ENCODE results near the gene SNED1.

Gene SNED1

DNA sequence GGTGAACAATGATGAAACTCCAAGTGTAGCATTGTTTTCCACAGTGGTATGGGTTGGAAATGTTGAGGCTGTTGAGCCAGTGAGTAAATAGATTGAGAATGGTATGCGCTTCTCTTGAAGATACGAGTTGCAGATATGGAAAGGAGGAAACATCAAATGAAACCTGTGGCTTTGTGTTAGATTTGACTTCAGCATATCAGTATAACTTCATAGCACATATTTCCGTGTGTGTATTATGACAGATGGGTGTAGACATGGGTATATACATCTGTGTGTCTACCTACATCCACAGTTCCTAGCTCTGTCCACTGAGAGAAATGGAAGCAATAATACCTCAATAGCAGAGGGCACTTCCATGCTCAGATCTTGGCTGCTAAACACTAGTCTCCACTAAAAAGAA is 8.0 kb downstream of the SNED1 start:
- no peak for DNase-seq

DNA sequence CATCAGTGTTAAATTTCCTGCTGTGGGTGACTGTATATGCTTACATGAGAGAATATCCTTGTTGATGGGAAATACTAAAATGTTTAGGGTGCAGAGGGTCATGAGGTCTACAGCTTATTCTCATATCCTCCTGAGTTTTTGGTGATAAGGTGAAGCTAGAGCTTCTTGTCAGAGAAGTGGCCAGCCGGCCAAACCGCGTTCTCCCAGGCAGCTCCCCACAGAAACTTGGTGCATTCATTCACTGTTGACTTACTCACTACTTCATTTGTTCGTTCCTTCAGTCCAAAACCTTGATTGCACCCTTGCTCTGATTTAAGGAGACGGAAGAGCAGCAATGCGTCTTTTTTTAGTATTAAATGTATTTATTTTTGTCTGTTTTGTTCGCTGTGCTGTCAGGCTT is 8.7 kb downstream of the SNED1 start:
- no peak for DNase-seq

DNA sequence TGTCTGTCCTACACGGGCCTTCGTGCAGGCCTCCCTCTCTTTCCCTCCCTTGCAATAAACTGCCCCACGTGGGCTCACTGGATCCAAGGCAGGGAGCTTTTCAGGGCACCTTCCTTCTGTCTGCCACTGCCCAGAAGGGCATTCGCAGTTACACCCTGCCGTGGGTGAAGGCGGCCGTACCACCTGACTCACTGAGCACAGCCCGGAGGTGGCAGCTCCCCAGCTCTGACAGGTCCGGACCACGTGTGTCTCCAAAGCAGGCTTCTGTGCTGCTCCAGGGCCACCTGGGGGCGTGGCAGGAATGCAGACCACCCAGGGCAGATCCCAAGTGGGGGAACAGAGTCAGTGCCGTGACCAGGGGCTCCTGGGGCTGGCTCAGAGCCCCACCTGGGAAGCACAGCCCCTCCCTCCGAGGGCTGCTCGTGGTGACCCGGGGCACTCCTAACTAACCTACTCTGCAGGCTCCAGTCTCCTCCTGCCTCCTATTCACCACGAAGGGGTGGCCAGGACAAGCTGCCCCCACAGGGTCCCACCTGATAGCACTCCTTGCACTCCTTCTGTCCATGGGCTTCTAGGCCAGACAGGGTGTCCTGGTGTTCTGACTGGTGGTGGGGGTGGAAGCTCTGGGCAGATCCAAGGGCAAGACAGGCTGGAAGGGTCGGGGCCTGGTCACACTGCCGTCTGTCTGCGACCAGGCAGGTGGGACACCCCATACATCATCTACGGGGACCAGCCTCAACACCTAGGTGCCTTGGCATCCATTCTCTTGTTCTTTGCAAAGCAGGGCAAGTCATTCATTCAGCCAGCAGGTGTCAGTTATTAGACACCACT is 9.7 kb downstream of the SNED1 start:
- DNase-seq, result no peak

DNA sequence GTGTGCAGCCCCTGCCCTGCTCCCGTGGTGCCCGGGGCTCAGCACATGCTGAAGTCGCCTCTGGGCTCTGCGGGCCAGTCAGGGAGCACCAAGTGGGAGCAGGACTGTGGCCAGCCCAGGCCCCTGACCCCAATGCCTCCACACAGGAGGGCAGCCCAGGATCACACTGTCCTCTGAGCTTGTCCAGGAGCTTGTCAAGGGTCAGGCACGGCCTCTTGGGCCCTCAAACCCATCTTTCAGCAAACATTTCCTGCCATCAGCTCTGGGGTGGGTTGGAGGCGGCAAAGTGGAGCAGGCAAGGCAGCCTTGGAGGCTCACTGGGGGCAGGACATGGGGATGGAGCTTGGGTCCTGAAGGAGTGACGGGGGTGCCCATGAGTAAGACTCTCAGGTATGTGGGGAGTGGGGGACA is 10.3 kb downstream of the SNED1 start:
- DNase-seq, result no peak

DNA sequence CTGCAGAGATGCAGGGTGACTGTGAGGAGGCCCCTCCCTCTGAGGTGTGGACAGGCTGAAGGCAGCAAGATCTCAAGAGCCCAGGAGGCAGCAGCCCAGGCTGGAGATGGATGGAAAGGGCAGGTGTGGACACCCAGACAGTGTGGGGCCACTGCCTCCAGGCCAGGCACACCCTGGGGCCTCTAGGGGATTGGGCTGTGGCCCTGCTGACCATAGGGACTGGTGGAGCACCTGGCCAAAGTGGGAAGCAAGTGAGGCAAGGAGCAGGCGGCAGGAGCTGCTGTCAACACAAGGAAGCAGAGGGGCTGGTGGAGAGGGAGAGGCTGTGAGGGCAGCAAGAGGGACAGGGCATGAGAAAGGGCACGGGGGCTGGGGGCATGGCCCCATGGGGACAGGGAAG is 10.8 kb downstream of the SNED1 start:
- no peak for DNase-seq

DNA sequence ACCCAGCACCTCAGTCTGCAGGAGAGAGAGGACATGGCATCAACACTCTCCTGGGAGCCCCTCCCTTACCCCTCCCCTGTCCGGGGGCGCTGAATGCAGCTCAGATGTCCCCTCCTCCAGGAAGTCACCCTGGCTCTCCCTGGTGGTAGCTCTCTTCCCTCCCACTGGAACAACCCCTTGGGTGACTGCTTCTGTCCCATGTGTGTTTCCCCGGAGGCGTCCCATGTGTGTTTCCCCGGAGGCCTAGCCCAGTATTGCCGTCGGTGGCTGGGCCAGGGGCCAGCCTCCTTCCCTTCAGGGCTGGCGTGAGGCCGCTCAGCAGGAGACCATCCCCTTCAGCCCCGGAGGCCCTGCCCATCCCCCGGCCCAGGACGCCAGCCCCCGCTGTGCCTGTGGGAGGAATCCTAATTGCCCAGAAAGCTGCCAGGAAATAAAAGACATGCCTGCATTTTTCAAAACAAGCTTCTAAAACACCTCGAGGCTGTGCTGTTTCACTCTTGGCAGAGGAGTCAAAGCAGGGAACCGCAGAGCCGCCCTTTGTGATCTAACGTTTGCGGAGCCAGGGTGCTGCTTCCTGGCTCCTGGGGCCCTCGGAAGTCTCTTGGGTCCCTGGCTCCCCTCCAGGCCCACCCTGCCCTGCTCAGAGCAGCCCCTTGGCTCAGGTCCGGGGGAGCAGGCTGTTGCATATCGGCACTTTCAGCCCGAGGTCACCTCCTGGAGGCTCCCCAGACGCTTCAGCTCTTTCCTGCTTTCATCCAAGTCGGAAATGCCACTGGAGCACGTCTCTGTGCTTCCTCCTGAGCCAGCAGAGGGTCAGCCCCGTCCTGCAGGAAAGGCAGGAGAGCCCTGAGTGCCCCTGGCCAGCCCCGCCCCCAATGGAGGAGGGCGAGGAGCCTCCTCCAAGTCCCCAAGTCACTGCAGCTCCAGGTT is 11.4 kb downstream of the SNED1 start:
- peak; percentile 67 for DNase-seq

DNA sequence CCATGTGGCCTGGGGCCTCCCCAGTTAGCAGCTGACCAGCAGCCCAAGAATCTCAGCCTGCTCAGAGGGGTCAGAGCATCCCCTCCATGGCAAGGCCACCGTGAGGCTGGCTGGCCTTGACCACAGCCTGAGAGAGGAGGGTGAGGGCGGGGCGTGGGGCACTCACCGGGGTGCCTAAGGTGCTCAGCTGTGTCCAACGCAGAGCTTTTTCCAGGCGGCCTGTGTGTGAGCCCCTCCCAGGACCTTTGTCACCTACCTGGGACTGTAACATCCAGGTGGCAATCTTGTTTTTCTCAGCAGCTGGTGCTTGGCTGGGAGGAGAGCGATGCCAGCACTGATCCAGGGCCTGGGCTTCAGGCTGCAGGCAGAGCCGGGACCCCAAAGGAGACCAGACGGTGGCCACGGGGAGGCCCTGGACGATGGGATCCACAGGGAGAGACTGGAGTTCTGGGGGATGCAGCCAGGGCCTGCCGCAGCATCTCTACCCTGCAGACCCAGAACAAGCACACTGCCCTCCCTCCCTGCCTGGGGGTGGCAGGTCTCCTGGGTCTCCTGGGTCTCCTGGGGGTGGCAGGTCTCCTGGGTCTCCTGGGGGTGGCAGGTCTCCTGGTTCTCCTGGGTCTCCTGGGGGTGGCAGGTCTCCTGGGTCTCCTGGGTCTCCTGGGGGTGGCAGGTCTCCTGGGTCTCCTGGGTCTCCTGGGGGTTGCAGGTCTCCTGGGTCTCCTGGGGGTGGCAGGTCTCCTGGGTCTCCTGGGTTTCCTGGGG is 12.3 kb downstream of the SNED1 start:
- no peak for DNase-seq

DNA sequence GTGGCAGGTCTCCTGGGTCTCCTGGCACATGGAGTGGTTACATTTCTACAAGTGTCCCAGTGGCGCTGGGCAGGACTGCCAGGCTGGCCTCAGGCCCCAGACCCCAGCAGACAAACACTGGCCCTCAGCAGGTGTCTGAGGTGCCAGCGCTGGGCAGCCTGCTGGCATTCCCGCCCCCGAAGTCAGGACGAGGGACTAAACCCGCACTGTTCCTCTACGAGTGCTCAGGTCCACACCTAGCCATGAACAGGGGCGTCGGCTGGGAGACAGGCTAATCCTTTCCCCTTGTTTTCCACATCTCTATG is 12.8 kb downstream of the SNED1 start:
- no peak for DNase-seq

DNA sequence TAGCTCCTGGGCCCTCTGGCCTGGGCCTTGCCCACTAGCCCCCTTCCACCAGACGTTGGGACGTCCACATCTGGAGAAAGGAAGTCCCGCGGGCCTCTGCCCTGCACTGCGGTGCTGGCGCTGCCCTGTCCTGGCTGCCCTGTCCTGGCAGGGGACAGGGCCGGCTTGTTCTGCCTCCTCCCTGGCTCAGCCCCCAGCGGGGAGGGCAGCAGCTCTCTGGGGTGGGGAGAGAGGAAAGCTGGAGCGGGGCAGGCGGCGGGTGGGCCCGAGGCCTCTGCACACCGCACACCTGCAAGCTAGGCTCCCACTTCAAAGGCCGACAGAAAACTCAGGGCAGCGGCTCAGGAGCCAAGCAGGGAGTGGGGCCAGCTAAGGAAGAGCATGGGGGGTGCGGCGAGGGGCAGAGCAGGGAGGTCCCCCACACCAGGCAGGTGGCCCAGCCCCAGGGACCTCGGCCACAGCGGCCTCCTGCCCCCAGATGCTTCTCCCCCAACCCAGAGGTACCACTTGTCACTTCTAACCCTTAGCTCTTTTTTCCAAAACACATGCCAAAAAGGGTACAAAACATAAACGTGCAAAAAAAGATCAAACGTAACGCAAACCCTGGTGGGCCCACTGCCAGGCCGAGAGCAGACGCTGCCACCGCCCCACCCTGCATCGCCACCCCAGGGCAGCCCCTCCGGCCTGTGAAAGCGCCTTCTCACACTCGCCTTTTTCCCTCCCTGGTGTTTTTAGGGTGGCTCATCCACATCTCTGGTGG is 13.5 kb downstream of the SNED1 start:
- DNase-seq, result no peak

DNA sequence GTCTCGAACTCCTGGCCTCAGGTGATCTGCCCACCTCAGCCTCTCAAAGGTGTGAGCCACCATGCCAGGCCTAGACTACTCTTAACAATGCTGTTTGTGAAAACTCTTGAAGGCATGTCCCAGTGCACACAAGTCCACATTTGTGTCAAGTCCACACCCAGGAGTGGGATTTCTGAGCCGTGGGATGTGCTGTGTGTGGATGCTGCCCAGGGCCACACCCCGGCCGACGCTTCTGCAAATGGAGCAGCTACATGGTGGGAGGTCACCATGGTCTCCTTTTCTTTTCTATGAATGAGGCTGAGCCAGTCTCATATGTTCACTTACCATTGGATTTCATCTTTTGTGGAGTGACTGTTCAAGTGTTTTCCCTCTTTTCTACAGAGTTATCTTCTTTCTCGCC is 15.8 kb downstream of the SNED1 start:
- no peak for DNase-seq

DNA sequence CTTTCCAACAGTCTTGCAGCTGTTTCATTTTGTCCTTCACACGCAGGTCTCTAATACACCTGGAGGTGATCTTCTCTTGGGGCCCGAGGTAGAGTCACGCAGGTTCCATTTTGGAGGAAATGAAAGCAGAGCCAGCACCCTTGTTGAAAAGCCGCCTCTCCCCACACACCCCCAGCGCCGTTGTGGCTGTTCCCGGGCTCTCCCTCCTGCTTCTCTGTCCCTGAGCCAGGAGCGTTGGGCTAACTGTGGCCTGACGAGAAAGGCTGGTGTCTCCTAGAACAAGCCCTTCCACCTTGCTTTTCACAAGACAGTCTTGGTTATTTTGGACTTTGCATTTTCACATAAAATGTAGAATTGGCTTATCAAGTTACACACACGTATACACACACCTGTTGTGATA is 16.3 kb downstream of the SNED1 start:
- DNase-seq, result no peak

DNA sequence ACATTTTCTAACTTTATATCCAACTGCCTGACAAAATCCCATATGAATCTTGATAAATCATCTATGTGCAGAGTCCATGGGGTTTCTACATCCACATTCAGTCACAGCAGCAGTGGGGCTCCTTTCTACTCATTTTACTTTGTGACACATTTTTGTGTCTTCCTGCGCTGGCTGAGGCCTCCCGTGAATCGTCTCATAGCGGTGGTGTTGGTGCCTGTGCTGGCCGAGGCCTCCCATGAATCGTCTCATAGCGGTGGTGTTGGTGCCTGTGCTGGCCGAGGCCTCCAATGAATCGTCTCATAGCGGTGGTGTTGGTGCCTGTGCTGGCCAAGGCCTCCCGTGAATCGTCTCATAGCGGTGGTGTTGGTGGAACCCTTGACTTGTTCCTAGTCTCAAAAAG is 17.0 kb downstream of the SNED1 start:
- DNase-seq, result no peak

DNA sequence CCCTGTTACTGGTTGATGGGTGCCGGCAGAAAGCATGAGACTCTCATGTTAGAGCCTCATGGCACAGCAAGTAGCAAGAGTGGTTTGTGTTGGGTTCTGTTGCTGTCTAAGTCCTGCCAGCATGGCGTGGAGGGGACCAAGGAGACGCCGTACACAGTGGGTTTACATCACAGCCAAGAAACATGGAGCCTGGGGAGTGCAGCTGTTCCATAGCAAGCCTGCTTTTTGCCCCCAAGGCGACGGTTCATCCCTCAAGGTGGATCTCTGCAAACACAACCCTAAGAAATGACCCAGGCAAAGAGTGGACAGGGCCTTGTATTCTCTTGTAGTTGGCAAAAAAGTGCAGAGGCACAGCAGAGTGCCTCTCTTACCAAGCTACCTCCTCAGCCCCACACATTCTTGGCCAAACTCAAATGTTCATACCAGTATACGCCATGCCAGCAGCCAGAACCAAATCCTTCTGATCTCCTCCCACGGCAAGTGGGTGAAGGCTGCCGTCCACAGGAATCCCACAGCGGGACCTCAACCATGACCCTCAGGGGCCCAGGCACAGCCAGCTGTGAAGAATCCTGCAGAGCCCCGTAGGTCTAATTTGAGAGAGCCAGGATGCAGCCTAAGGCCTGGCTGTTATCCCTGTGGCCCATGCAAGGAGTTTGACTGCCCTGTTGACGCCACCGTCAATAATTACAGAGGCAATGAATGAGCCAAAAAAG is 19.0 kb downstream of the SNED1 start:
- DNase-seq, result no peak

DNA sequence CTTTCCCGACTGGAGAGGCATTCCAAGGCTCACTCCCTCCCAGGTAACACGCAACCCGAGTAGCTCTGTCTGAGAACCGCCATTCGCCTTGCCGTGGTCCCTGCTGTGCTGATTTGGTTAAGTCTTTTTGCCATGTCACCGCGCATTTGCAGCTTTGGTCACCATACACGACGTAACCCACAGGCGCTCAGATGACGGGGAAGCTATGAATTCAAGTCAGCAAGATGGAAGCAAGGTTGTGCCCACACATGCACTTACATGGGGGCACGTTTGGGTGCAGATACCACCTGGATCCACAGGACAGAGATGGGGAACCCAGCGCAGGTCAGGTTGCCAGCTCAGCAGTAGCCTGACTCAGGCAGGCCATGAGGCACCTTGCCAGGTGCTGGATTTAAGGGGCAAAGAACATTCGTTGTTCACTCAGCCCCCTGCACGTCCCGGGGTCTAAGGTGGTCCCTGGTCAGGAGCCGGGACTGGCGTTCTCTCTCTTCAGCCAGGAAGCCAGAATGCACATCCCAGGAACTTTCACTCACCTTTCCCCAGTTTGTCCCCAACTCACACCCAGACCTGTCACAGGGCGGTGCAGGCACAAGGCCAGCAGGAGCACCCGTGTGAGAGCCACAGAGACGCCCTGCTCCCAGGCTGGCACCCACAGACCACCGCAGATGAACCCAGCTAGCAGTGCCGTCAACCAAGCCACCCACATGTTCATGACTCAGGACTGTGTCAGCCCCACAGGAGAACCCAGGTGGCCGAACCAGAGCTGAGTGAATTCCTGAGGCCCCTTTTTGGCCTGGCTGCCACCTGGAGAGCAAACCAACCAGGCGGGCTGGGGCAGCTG is 19.9 kb downstream of the SNED1 start:
- DNase-seq, result no peak

DNA sequence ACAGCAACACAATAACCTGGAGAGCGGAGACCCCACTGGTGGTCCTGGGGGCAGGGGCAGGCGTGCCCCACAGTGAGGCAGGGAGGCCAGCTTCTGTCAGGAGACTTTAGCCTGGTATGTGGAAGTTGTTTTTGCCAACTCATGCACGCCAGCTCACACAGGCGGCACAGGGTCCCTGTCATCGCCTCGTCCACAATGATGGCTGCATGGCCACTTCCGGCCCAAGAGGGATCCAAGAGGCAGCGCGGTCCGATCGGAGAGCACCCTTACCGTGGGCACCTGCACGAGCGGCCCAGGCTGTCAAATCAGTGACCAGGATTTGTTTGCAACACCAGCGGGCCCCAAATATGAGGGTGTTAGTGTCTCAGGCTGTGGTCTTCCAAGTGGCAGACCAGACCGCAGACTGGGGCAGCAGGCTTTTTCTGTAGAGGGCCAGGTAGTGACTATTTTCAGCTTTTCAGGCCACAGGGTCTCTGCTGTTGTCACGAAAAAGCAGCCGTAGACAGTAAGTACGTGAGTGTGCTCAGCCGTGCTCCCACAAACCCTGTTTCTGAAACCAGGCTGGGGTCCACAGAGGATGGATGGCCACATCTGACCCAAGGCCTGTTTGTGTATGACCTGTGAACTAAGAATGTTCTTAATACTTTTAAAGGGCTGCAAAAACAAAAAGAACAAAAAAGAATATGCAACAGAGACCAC is 21.2 kb downstream of the SNED1 start:
- no peak for DNase-seq

DNA sequence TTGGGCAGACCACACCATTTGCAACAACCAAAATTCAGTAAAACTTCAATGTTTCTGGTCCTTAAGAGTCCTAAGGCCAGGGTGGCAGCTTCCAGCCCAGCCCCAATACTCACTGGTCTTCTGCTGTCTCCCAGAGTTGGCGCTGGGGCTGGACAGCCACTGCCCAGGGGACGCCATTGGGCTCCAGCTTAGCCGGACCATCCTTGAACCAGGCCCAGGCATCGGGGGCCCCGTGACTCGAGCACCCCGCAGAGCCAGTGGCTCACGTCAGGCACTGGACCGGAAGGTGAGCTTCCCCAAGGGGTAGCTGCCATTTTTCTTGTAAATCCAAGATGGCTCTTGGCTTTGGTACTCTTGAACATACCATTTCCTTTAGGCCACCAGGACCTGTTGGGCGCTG is 21.8 kb downstream of the SNED1 start:
- no peak for DNase-seq

DNA sequence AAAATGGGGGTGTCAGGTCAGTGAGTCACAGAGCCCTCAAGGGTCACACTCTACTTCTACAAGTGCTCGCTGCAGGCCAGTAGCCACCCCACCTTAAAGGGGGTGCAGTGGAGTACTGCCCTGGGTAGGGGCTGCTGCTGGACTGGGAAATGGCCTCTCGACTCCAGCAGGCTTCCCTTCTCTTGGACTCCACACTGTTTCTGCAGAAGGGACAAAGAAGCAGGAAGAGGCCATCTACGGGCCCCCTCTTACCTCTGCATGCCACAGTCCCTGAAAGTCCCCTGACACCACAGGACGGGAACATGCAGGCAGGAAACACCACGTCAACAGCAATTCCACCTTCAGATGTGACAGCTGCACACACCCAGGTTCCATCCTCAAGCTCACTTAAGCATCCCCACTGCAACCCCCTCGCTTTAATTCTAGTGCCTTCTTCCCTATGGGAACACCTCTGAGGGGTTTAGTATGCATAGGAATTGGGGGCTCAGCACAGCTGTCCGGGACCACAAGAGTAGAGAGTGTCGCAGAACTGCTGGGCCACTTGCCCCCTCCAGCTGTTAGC is 22.3 kb downstream of the SNED1 start:
- no peak for DNase-seq

DNA sequence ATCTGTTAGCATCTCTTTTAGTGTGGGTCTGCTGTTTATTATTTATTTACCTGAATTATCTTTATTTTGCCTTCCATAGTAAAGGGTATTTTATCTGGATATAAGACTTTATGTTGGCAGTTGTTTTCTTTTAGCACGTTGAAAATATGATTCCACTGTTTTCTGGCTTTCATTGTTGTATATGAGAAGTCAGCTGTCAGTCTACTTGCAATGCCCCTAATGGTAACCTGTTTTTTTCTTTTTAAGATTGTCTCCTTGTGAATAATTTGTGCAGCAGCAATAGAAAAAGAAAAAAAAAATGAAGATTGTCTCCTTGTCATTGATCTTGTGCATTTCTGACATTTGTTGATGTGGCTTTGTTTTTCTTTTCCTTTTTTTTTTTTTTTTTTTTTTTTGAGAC is 27.2 kb downstream of the SNED1 start:
- no peak for DNase-seq

DNA sequence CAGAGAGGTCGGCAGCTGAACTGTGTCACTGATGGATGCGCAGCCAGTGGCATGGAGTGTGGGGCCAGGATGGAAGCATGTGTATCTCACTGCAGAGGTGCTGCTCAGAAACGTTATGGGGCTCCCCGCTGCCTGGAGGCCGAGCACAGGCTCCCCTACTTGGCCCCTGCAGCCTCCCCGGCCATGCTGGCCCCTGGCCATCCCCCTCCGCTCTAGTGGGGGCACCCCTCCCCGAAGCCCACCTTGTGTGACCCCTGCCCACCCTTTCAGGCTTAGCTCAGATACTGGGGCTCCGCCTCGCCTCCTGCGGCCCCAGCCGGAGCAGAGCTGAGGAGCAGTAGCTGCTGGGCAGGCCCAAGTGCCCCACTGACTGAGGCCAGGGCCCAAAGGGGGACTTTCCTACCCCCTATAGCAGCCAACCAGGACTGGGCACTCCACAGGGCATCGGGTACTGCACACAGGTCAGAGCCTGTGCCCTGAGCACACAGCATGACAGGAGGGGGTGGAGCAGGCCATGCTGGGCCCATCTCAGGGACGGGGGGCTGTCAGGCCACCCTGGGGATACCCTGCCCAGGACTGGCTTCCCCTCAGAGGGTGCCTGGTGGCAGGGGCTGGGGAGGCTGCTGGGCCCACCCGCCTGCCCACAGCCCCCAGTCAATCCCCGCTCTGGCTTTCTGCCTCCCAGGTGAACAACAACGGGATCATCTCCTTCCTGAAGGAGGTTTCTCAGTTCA is 31.3 kb downstream of the SNED1 start:
- no peak for DNase-seq
